ENCODE measurements around the gene TBC1D22A.

The TBC1D22A gene

GRCh38 chr22:46934746-46935491, 172.5 kb downstream of the TBC1D22A start:
- peak; percentile 71 for DNase-seq (ENCODE audit: low read depth)

DNA sequence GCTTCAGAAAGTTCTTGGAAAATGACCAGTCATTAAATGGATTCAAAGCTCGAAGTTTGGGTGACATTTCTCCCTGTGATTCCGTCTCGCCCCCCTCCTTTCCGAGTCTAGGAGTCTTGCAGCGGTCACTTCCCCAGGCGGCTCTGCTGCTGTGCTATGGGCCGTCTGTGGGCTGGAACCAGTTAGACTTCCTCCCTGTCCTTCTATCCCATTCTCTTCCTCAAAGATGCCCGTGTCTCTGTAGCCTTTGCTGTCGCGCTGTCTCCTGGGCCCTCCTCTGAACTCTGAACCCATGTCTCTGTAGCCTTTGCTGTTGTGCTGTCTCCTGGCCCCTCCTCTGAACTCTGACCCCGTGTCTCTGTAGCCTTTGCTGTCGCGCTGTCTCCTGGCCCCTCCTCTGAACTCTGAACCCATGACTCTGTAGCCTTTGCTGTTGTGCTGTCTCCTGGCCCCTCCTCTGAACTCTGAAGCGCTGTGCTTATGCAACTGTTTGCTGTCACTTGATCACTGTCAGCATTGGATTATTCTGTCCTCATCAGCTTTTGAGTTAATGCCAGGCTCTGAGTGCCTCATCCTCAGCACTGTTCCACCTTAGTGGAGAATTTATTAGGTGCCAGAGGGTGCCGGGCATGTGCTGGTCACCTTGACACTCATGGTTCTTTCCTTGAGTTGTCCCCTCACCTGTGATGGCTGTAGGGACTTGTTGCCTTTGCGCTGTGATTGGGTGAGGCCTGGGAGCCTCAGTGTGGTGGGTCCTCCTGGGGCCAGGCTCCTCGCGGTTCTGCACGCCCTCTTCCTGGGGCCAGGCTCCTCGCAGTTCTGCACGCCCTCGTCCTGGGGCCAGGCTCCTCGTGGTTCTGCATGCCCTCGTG, 173.3 kb downstream of the TBC1D22A start:
- DNase-seq (ENCODE audit: low read depth), result no peak

- DNase-seq (ENCODE audit: low read depth), result peak; percentile 61
Measured at GRCh38 chr22:46936378-46936903, 174.0 kb downstream of the TBC1D22A start.

- DNase-seq (ENCODE audit: low read depth), result no peak
Measured at GRCh38 chr22:46937185-46937584, 174.7 kb downstream of the TBC1D22A start.

GRCh38 chr22:46937939-46938338, 175.5 kb downstream of the TBC1D22A start:
- no peak for DNase-seq (ENCODE audit: low read depth)

- peak; percentile 59 for DNase-seq (ENCODE audit: low read depth)
Measured at GRCh38 chr22:46941968-46942798, 179.7 kb downstream of the TBC1D22A start.

DNA sequence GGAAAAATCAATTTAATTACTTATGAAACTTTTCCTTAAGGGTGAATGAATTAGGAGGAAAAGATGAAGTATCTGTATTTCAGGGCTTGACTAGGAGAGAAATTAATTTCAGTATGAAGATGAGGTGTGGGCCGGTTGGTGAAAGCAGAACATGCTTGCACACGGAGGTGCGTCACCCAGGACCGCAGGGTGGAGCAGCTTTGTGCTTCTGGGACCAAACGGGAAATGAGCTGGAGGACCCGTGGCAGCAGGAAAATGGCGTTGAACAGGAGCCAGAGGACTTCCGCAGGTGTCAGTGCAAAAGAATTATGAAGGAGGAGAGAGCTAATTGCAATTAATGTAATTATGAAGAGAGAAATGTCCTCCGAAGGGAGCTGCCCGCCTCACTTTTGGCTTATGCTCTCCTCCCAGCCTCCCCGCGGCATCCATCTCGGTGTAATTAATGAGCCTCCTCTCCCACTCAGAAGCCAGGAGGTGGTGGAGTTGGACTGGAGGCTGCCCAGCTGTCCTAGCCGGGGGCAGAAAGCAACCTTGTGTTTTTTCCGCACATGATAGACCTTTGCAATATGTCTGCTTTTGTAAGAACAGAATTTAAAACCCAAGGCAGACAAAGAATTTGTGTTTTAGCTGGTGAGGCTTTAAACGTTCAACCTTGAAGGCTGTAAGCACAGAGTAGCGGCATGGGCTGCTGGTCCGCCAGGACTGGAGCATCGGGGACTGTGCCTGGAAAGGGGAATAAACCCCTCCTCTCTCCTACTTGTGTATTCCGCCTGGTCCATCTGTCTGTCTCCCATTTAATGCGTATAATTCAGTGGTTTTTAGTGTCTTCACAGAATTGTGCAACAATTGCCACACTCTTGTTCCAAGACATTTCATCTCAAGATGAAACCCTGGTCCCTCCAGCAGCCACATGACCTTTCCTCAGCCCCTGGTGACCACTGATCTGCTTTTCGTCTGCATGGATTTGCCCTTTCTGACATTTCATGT, 180.6 kb downstream of the TBC1D22A start:
- no peak for DNase-seq (ENCODE audit: low read depth)

- DNase-seq (ENCODE audit: low read depth), result no peak
Measured at GRCh38 chr22:46945481-46945880, 183.0 kb downstream of the TBC1D22A start.

GRCh38 chr22:46946383-46946962, 184.0 kb downstream of the TBC1D22A start:
- no peak for DNase-seq (ENCODE audit: low read depth)

DNA sequence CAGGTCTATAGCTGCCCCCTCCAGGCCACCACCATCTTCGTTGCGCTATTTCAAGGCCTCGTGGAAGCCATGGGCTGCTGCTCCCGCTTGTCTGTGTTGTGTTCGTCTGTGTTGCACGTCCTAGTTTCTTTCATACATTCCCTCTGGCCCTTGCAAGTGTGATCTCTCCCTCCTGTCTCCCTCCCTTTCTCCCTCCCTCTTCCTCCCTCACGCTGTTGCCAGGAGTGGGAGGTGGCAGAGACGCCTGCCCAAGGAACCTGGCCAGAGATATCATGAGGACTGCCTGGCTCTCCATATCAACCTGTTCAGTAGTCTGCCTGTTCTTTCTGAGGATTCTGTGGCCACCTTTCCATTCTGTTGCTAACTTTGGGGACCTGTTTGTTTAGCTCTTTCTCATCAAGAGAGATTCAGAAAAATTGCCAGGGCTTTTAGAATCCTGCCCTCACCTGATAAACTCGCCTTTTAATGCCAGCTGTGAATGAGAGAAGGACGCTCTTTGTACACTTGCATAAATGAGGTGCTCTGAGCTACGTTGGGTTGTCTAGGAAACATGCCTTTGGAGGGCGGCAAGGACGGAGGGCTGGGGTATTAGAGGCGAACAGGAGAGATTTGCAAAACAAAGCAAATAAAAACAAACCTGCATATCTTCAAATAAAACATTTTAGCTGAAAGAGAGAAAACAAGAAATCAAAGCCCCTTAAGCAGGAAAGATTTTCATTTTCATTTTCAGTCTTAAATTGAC, 185.2 kb downstream of the TBC1D22A start:
- DNase-seq (ENCODE audit: low read depth), result no peak

- DNase-seq (ENCODE audit: low read depth), result no peak
Measured at GRCh38 chr22:46948411-46949144, 186.1 kb downstream of the TBC1D22A start.

- no peak for DNase-seq (ENCODE audit: low read depth)
Measured at GRCh38 chr22:46951350-46951749, 188.9 kb downstream of the TBC1D22A start.

DNA sequence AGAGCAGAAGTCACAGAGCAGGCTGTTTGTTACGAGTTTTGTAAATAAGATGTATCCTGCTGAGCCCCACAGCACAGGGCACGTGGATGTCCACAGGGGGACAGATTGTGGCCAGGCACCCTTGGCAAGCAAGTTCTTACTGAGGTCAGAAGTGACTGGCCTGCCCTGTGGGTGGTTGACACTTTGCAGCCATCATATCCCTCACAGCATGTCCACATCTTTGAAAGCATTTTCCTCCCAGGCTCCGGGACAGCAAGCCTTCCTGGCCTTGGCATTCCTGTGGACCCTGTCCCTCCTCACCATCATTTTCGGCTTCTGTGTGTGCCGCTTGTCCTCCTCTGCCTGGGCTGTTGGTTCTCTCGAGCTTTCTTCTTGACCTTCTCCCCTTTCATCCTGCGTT, 189.5 kb downstream of the TBC1D22A start:
- DNase-seq (ENCODE audit: low read depth), result no peak

DNA sequence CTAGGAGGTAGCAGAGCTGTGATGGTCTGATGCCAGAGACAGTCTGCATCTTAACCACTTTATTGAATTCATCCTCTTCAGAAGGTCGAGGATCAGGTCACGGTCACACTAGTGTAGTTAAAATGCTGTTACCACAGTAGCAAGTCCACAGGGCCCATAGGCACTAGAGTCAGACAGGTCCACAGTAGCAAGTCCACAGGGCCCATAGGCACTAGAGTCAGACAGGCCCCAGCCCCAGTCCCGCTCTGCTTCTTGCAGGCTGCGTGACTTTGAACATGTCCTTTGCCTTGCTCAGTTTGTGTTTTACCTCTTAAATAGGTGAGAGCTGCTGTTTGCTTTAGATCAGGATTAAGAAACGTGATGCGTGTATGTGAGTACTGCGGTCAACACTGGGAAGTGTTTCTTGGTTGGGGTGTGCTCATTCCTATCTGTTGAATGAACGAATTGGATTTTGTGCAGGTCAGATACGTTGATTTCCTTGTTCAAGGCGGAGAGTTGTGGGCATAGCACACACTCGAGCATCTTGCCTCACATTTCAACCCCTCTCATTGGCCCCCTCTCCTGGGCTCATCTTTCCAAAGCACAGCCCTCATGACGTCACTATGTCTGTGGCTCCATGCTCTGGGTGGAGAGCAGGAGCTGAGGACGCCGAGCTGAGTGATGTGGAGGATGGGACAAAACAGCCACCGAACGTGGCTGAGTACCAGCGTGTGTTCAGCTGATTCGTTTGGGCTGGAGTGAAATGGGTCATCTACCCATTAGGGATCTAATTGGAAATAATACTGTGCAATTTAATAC, 191.7 kb downstream of the TBC1D22A start:
- DNase-seq (ENCODE audit: low read depth), result no peak

DNA sequence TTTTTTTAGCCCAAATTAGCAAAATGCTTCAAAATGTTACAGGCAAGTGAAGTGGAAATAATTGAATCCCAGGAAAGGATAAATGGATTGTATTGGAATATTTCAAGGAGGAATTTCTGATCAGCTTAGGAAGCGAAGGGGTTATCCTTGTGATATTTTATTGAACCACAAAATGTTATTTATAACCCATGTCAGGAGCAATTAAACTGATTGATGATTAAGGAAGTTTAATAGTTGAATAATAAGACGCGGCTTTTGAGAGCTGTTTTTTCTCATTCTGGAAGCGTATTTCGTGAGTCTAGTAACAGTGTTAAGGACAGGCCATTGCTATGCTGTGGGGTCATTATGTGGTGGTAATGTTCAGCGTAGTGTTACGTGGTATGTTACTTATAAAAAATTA, 192.3 kb downstream of the TBC1D22A start:
- DNase-seq (ENCODE audit: low read depth), result no peak

DNA sequence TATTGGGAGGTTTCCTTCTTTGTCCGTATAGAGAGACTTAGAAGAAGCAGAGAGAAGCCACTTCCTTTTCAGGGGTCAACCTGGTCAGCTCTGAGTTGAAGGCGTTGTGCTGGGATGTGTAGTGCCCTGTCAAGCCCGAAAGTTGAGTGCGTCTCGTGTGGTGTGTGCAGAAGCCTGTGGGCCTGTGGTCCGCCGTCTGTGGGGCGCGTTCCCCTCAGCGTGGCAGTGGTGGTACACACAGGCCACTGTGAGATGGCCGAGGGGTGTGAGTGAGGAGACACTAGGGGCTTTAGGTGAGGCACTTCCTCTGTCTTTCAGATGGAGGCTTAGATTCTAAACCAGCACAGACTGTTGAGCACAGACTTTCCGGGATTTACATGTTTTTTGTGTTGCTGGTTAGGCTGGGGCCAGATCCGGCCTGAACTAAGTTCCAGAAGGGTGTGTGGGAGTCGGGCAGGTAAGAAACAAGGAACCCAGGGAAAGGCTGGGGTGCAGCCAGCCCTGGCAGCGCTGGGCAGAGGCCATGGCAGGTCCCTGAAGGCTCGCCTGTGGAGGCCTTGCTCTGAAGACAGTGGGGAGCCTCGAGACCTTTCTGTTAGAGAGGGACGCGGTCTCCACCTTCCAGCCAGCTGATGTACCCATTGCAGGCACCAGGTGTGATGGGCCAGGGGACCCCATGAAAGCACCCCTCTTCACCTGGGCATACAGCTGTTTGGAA, 194.2 kb downstream of the TBC1D22A start:
- DNase-seq (ENCODE audit: low read depth), result no peak

- no peak for DNase-seq (ENCODE audit: low read depth)
Measured at GRCh38 chr22:46957521-46957920, 195.1 kb downstream of the TBC1D22A start.

- DNase-seq (ENCODE audit: low read depth), result no peak
Measured at GRCh38 chr22:46958191-46958590, 195.7 kb downstream of the TBC1D22A start.

Data from fibroblast of gingiva (primary cell).